ENCODE measurements around the gene RIPOR2. TPM values are rescaled to one million over a fixed set of nuclear protein-coding genes. Genes with fewer than 3 reads are reported as not detected.

Gene RIPOR2
- polyA plus RNA-seq, 3 donors, result 154 to 181 (median 179) TPM

DNA sequence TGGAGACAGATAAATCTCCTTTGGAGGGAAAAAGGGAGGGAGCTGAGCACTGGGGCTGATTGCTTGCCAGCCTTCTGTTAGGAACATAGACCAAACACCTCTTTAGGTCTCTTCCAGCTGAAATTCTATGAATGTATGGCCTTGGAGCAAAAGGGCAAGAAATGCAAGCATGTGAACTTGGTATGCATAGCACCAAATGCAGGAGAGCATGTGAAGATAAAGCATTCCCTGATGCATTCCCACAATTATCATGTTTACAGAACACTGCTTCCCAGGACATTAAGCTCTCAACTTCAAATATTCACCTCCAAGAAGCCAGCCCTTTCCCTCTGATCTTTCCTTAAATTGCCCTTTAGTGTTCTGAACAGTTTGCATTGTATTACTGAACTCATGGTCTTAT is 15.6 kb downstream of the RIPOR2 start:
- H3K79me2 ChIP-seq (ENCODE audit: insufficient read depth, low read length), result peaks cover 100% of the 10 kb centered on the region
- H3K36me3 Mint-ChIP-seq, result peaks cover 56 to 75% of the 10 kb centered on the region in 2 donors
- H3K9ac ChIP-seq (ENCODE audit: insufficient read depth, low read length, poor library complexity, severe bottlenecking), result no peak overlapping the region
- peak overlapping the region in 1 of 2 donors; percentile 57 for H3K4me3 Mint-ChIP-seq
- no peak for DNase-seq
- peaks cover 68 to 80% of the 10 kb centered on the region in 2 donors for H3K4me1 ChIP-seq (ENCODE audit: control insufficient read depth in 1 of 2, insufficient read depth in 2 of 2, low read length in 2 of 2)
- no peaks in the 10 kb centered on the region for H3K9me3 ChIP-seq (replicated peaks in 1 of 2; ENCODE audit: control insufficient read depth in 1 of 2, insufficient read depth in 1 of 2, low read length in 2 of 2)
- intact Hi-C loops (cut with micrococcal nuclease), result loop anchor here in 1 of 2 donors (10.0 kb wide), 1 partner anchor 75 kb away; no protein-coding TSS in a partner anchor
- H3K27me3 Mint-ChIP-seq (ENCODE audit: low read depth in 3 of 3), result peaks cover 0 to 4% (median 0%) of the 10 kb centered on the region in 3 donors
- H4K20me1 ChIP-seq (ENCODE audit: insufficient read depth, low read length), result peaks cover 99% of the 10 kb centered on the region
- H2AFZ ChIP-seq (ENCODE audit: insufficient read depth, low read depth, low read length, poor library complexity, severe bottlenecking), result no peak overlapping the region
- H3K4me1 Mint-ChIP-seq, result peaks cover 87% of the 10 kb centered on the region
- H3K9me3 Mint-ChIP-seq, result peaks cover 0 to 2% (median 0%) of the 10 kb centered on the region in 7 donors
- H3K27ac ChIP-seq (ENCODE audit: low read depth in 1 of 2, low read length in 2 of 2), result peak overlapping the region in 1 of 2 donors; percentile 69
- no peak overlapping the region for H3K4me3 ChIP-seq (replicated peaks in 1 of 3; ENCODE audit: low read depth in 2 of 3, low read length in 3 of 3)
- H3K27ac Mint-ChIP-seq, result peak overlapping the region; percentile 60 to 86 (median 82)
- peaks cover 28 to 62% of the 10 kb centered on the region in 2 donors for H3K36me3 ChIP-seq (replicated peaks in 1 of 2; ENCODE audit: control insufficient read depth in 1 of 2, insufficient read depth in 2 of 2, low read length in 2 of 2)
- TF ChIP-seq, protein P1, sequence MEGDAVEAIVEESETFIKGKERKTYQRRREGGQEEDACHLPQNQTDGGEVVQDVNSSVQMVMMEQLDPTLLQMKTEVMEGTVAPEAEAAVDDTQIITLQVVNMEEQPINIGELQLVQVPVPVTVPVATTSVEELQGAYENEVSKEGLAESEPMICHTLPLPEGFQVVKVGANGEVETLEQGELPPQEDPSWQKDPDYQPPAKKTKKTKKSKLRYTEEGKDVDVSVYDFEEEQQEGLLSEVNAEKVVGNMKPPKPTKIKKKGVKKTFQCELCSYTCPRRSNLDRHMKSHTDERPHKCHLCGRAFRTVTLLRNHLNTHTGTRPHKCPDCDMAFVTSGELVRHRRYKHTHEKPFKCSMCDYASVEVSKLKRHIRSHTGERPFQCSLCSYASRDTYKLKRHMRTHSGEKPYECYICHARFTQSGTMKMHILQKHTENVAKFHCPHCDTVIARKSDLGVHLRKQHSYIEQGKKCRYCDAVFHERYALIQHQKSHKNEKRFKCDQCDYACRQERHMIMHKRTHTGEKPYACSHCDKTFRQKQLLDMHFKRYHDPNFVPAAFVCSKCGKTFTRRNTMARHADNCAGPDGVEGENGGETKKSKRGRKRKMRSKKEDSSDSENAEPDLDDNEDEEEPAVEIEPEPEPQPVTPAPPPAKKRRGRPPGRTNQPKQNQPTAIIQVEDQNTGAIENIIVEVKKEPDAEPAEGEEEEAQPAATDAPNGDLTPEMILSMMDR (IDR thresholded peaks at IDR 0.05), result no peak
- no peaks in the 10 kb centered on the region for H3K27me3 ChIP-seq (ENCODE audit: control insufficient read depth in 2 of 2, insufficient read depth in 2 of 2, low read length in 2 of 2)
- H3K4me2 ChIP-seq (replicated peaks; ENCODE audit: extremely low read depth, low read length, poor library complexity, severe bottlenecking), result no peak overlapping the region

DNA sequence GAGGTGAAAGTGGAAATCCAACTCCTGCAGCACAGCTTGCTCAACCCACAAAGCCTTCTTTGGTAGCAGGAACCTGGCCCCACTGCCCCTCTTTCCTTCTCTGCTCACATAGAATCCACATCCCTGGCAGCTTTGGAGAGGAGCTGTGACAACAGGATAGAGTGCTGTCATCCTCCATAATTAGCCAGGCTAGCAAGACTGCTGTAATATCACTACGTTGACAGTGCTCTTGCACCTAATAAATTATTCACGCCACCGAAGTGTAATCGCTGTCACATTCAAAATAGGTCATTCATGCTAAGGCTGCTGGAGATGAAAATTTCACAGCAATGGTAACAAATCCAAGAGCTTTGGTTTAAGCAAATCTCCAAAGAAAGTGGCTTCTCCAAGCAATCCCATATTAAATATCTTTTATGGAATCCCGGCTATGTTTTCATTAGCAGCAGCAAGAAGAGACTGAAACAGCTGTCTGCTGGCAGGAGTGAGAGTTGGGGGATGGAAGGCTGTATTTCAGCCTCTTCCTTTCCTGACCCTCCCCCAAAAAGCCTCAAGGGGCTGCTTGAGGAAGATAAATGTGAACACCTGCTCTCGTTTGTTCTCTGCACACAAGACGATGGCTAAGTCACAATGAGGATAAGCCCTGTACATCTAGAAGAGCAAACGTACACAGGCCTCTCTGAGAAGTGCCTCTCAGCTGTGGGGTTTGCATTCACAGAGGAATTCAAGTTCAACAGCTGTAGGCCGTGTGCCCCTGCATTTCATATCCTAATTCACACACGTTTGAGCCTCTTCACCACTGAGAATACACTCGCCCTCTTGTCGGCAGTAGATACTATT is 16.5 kb downstream of the RIPOR2 start:
- peak overlapping the region; percentile 30 to 69 for H3K27ac ChIP-seq (ENCODE audit: low read depth in 1 of 2, low read length in 2 of 2)
- H3K79me2 ChIP-seq (ENCODE audit: insufficient read depth, low read length), result peaks cover 100% of the 10 kb centered on the region
- Mint-ChIP-seq H3K4me3 (peak overlapping the region; percentile 34 to 57), H3K36me3 (peaks cover 64 to 81% of the 10 kb centered on the region in 2 donors), H3K27me3 (ENCODE audit: low read depth in 3 of 3) (peaks cover 0 to 4% (median 0%) of the 10 kb centered on the region in 3 donors), H3K27ac (peak overlapping the region; percentile 44 to 86 (median 82)), H3K4me1 (peaks cover 88% of the 10 kb centered on the region), H3K9me3 (peaks cover 0 to 2% (median 0%) of the 10 kb centered on the region in 7 donors)
- H3K9ac ChIP-seq (ENCODE audit: insufficient read depth, low read length, poor library complexity, severe bottlenecking), result no peak overlapping the region
- H3K4me2 ChIP-seq (replicated peaks; ENCODE audit: extremely low read depth, low read length, poor library complexity, severe bottlenecking), result peak overlapping the region; percentile 21
- intact Hi-C loops (cut with micrococcal nuclease), result loop anchor here in 1 of 2 donors (5.0 kb wide), 1 partner anchor 33 kb away; no protein-coding TSS in a partner anchor
- no peak for DNase-seq
- H3K9me3 ChIP-seq (replicated peaks in 1 of 2; ENCODE audit: control insufficient read depth in 1 of 2, insufficient read depth in 1 of 2, low read length in 2 of 2), result no peaks in the 10 kb centered on the region
- 40% methylated on average over 7 of the region's 12 CpGs for WGBS (ENCODE audit: insufficient coverage)
- TF ChIP-seq, protein P1 (IDR thresholded peaks at IDR 0.05), result no peak
- H3K4me1 ChIP-seq (ENCODE audit: control insufficient read depth in 1 of 2, insufficient read depth in 2 of 2, low read length in 2 of 2), result peaks cover 60 to 71% of the 10 kb centered on the region in 2 donors
- peaks cover 100% of the 10 kb centered on the region for H4K20me1 ChIP-seq (ENCODE audit: insufficient read depth, low read length)
- no peak overlapping the region for H2AFZ ChIP-seq (ENCODE audit: insufficient read depth, low read depth, low read length, poor library complexity, severe bottlenecking)
- peak overlapping the region in 1 of 3 experiments; percentile 6 for H3K4me3 ChIP-seq (replicated peaks in 1 of 3; ENCODE audit: low read depth in 2 of 3, low read length in 3 of 3)
- peaks cover 30 to 70% of the 10 kb centered on the region in 2 donors for H3K36me3 ChIP-seq (replicated peaks in 1 of 2; ENCODE audit: control insufficient read depth in 1 of 2, insufficient read depth in 2 of 2, low read length in 2 of 2)
- H3K27me3 ChIP-seq (ENCODE audit: control insufficient read depth in 2 of 2, insufficient read depth in 2 of 2, low read length in 2 of 2), result no peaks in the 10 kb centered on the region

All from CD14-positive monocyte (primary cell).